Lung (tissue), 12 donors: ENCODE results near the gene AP3M1. TPM values are rescaled to one million over a fixed set of nuclear protein-coding genes. Genes with fewer than 3 reads are reported as not detected.
A peak's percentile ranks its signal among the peaks of the same experiment; 100 is the strongest.

ENCODE experiments used
- ATAC-seq: fragments of 200-7000 bp; cut with Tn5 transposase; one replicate; pipeline ENCODE4 v1.9.1; 2020; ENCODE audit warnings: moderate number of reproducible peaks; ENCODE audit not compliant: insufficient read depth, low FRiP score
- DNase-seq, 3 donors: peaks; one replicate each; pipeline ENCODE4 v3.0.0-alpha.2; 2013 to 2017
- H3K27ac ChIP-seq, 2 donors: one replicate each; pipeline ENCODE4 v1.5.1; 2013; ENCODE audit warnings: mild to moderate bottlenecking in 2 of 2, moderate library complexity in 2 of 2, control low read depth in 1 of 2, inconsistent platforms in 1 of 2, low read depth in 1 of 2, low read length in 1 of 2
- H3K27me3 ChIP-seq, 3 donors: one replicate each; pipeline ENCODE4 v1.5.1; 2013; ENCODE audit warnings: low read length in 2 of 3; ENCODE audit not compliant: control insufficient read depth in 3 of 3, insufficient read depth in 3 of 3
- H3K36me3 ChIP-seq, 4 donors: one replicate each; pipeline ENCODE4 v1.5.1; 2013; ENCODE audit warnings: low read length in 4 of 4, mild to moderate bottlenecking in 1 of 4, moderate library complexity in 1 of 4; ENCODE audit not compliant: control insufficient read depth in 4 of 4, insufficient read depth in 4 of 4
- H3K4me1 ChIP-seq, 5 donors: one replicate each; pipeline ENCODE4 v1.5.1; 2013; ENCODE audit warnings: low read length in 5 of 5, mild to moderate bottlenecking in 2 of 5, moderate library complexity in 1 of 5; ENCODE audit not compliant: control insufficient read depth in 5 of 5, insufficient read depth in 5 of 5
- H3K4me3 ChIP-seq: one replicate; pipeline ENCODE4 v1.5.1; 2013; ENCODE audit warnings: mild to moderate bottlenecking, control low read depth, moderate library complexity
- H3K9ac ChIP-seq, 2 donors: one replicate each; pipeline ENCODE4 v1.5.1; 2013; ENCODE audit warnings: low read length in 2 of 2, control low read depth in 1 of 2; ENCODE audit not compliant: insufficient read depth in 1 of 2
- H3K9me3 ChIP-seq, 4 donors: one replicate each; pipeline ENCODE4 v1.5.1; 2013; ENCODE audit warnings: low read length in 3 of 4, mild to moderate bottlenecking in 1 of 4, moderate library complexity in 1 of 4; ENCODE audit not compliant: control insufficient read depth in 4 of 4, insufficient read depth in 3 of 4
- CTCF ChIP-seq: IDR thresholded peaks from 2 replicates; pipeline ENCODE4 v1.5.1; 2012; ENCODE audit warnings: mild to moderate bottlenecking; ENCODE audit errors: control extremely low read depth, extremely low read depth
- WGBS, 2 donors: extraction: QIAGEN DNeasy Blood & Tissue Kit; methylation state at CpG; one replicate each; pipeline ENCODE4 v1.1.7; 2013; 5-methylcytosine and 5-hydroxymethylcytosine counted together
- polyA plus RNA-seq, 2 donors: library from polyadenylated mRNA; stranded (reverse); fragments of 200-250 nt; gene quantifications; one replicate each; pipeline ENCODE4 v1.2.1, GENCODE V29; 2013
- total RNA-seq, 2 donors: library from RNA; depleted of rRNA in 1 of 2; stranded (reverse); fragments of >200 nt in 1 of 2; gene quantifications; one replicate each; pipeline ENCODE4 v1.2.1, GENCODE V29; 2014 to 2021
- donor health status: control.
- donor health status: control.
- donor health status: Bipolar disorder and iron deficiency.
- donor health status: healthy.
- donor health status: DM: yes; HTN: yes; CAD: no.

AP3M1 gene
- total and polyA plus RNA-seq, 4 donors = 9.0 to 51.9 (median 25.0) TPM

GRCh38 chr10:74153676-74154075, 3.0 kb upstream of the AP3M1 start:
- WGBS, 2 donors = 55 to 66% methylated on average over 4 of the region's 4 CpGs
- Histone ChIP-seq H3K36me3 (no peaks in the 10 kb centered on the region), H3K9me3 (no peaks in the 10 kb centered on the region), H3K4me3 (no peak overlapping the region), H3K27ac (peak overlapping the region in 1 of 2 donors; percentile 55), H3K27me3 (no peaks in the 10 kb centered on the region), H3K9ac (no peak overlapping the region), H3K4me1 (peaks cover 2 to 23% (median 4%) of the 10 kb centered on the region in 5 donors)
- no peak for TF ChIP-seq CTCF
- ATAC-seq (no peak), DNase-seq (peak in 2 of 3 donors; percentile 36 to 43)

- Histone ChIP-seq H3K27ac (peak overlapping the region in 1 of 2 donors; percentile 55), H3K4me3 (no peak overlapping the region), H3K9ac (no peak overlapping the region), H3K36me3 (no peaks in the 10 kb centered on the region), H3K4me1 (peaks cover 2 to 23% (median 4%) of the 10 kb centered on the region in 5 donors), H3K9me3 (no peaks in the 10 kb centered on the region), H3K27me3 (no peaks in the 10 kb centered on the region)
- ATAC-seq (no peak), DNase-seq (peak; percentile 21 to 51 (median 50))
- no peak for TF ChIP-seq CTCF
- whole genome bisulfite sequencing, 2 donors = 56 to 69% methylated on average over 4 of the region's 4 CpGs
Observed at GRCh38 chr10:74153123-74153522, 2.5 kb upstream of the AP3M1 start.

GRCh38 chr10:74151879-74152722, 1.5 kb upstream of the AP3M1 start:
- Histone ChIP-seq H3K4me1 (peaks cover 2 to 23% (median 4%) of the 10 kb centered on the region in 5 donors), H3K27me3 (no peaks in the 10 kb centered on the region), H3K9me3 (no peaks in the 10 kb centered on the region), H3K36me3 (no peaks in the 10 kb centered on the region), H3K27ac (peak overlapping the region; percentile 87 to 88), H3K4me3 (peak overlapping the region; percentile 85), H3K9ac (peak overlapping the region; percentile 71 to 91)
- DNase-seq (peak in 1 of 3 donors; percentile 25), ATAC-seq (no peak)
- 20 to 22% methylated on average over 5 of the region's 5 CpGs for WGBS, 2 donors
- no peak for TF ChIP-seq CTCF
